ENCODE data around the gene FOXP3.

GRCh38 chrX:49226946-49227345 lies 37.6 kb downstream of the FOXP3 start:
- no peak for TF ChIP-seq TAF1 (IDR thresholded peaks at IDR 0.05; ENCODE audit: borderline replicate concordance, low read depth, low read length)
- no peak for TF ChIP-seq POLR2AphosphoS5 (IDR thresholded peaks at IDR 0.05; ENCODE audit: low read depth, low read length)
